GM23338 (cell line): ENCODE measurements around the gene STOM. TPM values are rescaled to one million over a fixed set of nuclear protein-coding genes. Genes with fewer than 3 reads are reported as not detected.

ENCODE experiments used
- ATAC-seq: fragments of 200-7000 bp; cut with Tn5 transposase; 3 replicates; pipeline ENCODE4 v1.9.1; 2020
- DNase-seq: peaks from one replicate; pipeline ENCODE4 v3.0.0-alpha.2; 2015; ENCODE audit warnings: low spot score
- H2AFZ ChIP-seq: fragments of 200-600 bp; sonication (generic); 2 replicates; pipeline ENCODE4 v1.8.0; 2016; ENCODE audit warnings: antibody characterized with exemption, mild to moderate bottlenecking, moderate library complexity
- H3F3A ChIP-seq: fragments of 200-600 bp; sonication (generic); replicated peaks from 2 replicates; pipeline ENCODE4 v1.8.0; 2017; ENCODE audit warnings: antibody characterized with exemption, mixed run types, low read depth
- H3K27ac ChIP-seq: fragments of 200-600 bp; sonication (generic); 2 replicates; pipeline ENCODE4 v1.6.1; 2016; ENCODE audit warnings: low read depth
- H3K27me3 ChIP-seq: fragments of 200-600 bp; sonication (generic); 2 replicates; pipeline ENCODE4 v1.8.0; 2016; ENCODE audit warnings: mild to moderate bottlenecking, mixed run types, moderate library complexity; ENCODE audit not compliant: insufficient read depth
- H3K36me3 ChIP-seq: fragments of 200-600 bp; sonication (generic); 2 replicates; pipeline ENCODE4 v1.8.0; 2016; ENCODE audit warnings: mild to moderate bottlenecking; ENCODE audit not compliant: insufficient read depth
- H3K4me1 ChIP-seq: fragments of 200-600 bp; sonication (generic); 2 replicates; pipeline ENCODE4 v1.8.0; 2016; ENCODE audit warnings: mild to moderate bottlenecking, moderate library complexity; ENCODE audit not compliant: insufficient read depth
- H3K4me2 ChIP-seq: fragments of 200-600 bp; sonication (generic); 2 replicates; pipeline ENCODE4 v1.7.1; 2017; ENCODE audit warnings: mixed run types
- H3K4me3 ChIP-seq: fragments of 200-600 bp; sonication (generic); 2 replicates; pipeline ENCODE4 v1.6.1; 2016; ENCODE audit warnings: mixed run types
- H3K79me2 ChIP-seq: fragments of 200-600 bp; sonication (generic); replicated peaks from 2 replicates; pipeline ENCODE4 v1.8.0; 2017; ENCODE audit warnings: mild to moderate bottlenecking; ENCODE audit not compliant: insufficient read depth
- H3K9me2 ChIP-seq: fragments of 200-600 bp; sonication (generic); 2 replicates; pipeline ENCODE4 v1.8.0; 2017; ENCODE audit not compliant: insufficient read depth
- H4K20me1 ChIP-seq: fragments of 200-600 bp; sonication (generic); replicated peaks from 2 replicates; pipeline ENCODE4 v1.8.0; 2017; ENCODE audit warnings: mild to moderate bottlenecking; ENCODE audit not compliant: insufficient read depth
- H3K27ac Mint-ChIP-seq: 2 replicates; pipeline ENCODE4 v1.8.0; 2020; ENCODE audit warnings: inconsistent platforms, mild to moderate bottlenecking, moderate library complexity, mixed read lengths
- H3K27me3 Mint-ChIP-seq: 3 replicates; pipeline ENCODE4 v1.8.0; 2022; ENCODE audit warnings: low read depth, mild to moderate bottlenecking, moderate library complexity, mixed read lengths, inconsistent platforms; ENCODE audit not compliant: insufficient read depth, poor library complexity
- H3K36me3 Mint-ChIP-seq: 3 replicates; pipeline ENCODE4 v1.8.0; 2021; ENCODE audit warnings: low read depth, mild to moderate bottlenecking, inconsistent platforms, moderate library complexity, mixed read lengths
- H3K4me1 Mint-ChIP-seq: 3 replicates; pipeline ENCODE4 v1.8.0; 2020; ENCODE audit warnings: mild to moderate bottlenecking, inconsistent platforms, mixed read lengths
- H3K4me3 Mint-ChIP-seq: 3 replicates; pipeline ENCODE4 v1.8.0; 2021; ENCODE audit warnings: moderate library complexity, mild to moderate bottlenecking, inconsistent platforms, mixed read lengths
- H3K9me3 Mint-ChIP-seq: 3 replicates; pipeline ENCODE4 v1.8.0; 2020; ENCODE audit warnings: moderate library complexity, mild to moderate bottlenecking, inconsistent platforms, mixed read lengths
- CTCF ChIP-seq, 2 experiments: fragments of 200-600 bp in 1 of 2; sonication (generic) in 1 of 2; conservative IDR thresholded peaks; 2 replicates each; pipeline versions ENCODE4 v1.5.1 to v1.6.1; 2016 to 2017; ENCODE audit warnings: antibody characterized with exemption in 2 of 2, low read depth in 2 of 2, mild to moderate bottlenecking in 2 of 2, moderate library complexity in 1 of 2
- EZH2 ChIP-seq: fragments of 200-600 bp; sonication (generic); IDR thresholded peaks from one replicate; pipeline ENCODE4 v1.8.0; 2017; ENCODE audit warnings: antibody characterized with exemption, mild to moderate bottlenecking, low read depth; ENCODE audit not compliant: unreplicated experiment
- EZH2phosphoT487 ChIP-seq: fragments of 200-600 bp; sonication (generic); IDR thresholded peaks from one replicate; pipeline ENCODE4 v1.8.1; 2018; ENCODE audit warnings: antibody characterized with exemption; ENCODE audit not compliant: unreplicated experiment
- JUNB ChIP-seq: IDR thresholded peaks from one replicate; pipeline ENCODE4 v1.6.1; 2016; ENCODE audit warnings: antibody characterized with exemption; ENCODE audit not compliant: unreplicated experiment
- REST ChIP-seq: IDR thresholded peaks from one replicate; pipeline ENCODE4 v1.6.1; 2018; ENCODE audit warnings: antibody characterized with exemption; ENCODE audit not compliant: unreplicated experiment
- ZNF114 ChIP-seq: fragments of 250-450 bp; sonication (Bioruptor Pico); IDR thresholded peaks from 2 replicates; pipeline ENCODE4 v1.5.0; 2020; ENCODE audit warnings: mild to moderate bottlenecking, moderate library complexity
- ZNF462 ChIP-seq: fragments of 250-450 bp; sonication (Bioruptor Pico); IDR thresholded peaks from 2 replicates; pipeline ENCODE4 v1.5.0; 2020; ENCODE audit warnings: mild to moderate bottlenecking, moderate library complexity
- polyA plus RNA-seq: library from polyadenylated mRNA; unstranded; fragments of >200 nt; fragmentation: Nextera tagmentation; extraction: Ambion mirVana; gene quantifications from 2 replicates; pipeline ENCODE4 v1.2.1, GENCODE V29; 2016
- total RNA-seq: library from RNA; depleted of rRNA; stranded (reverse); fragments of >200 nt; shearing (Covaris generic); gene quantifications from 2 replicates; pipeline ENCODE4 v1.2.3, GENCODE V29; 2014

STOM gene
- total and polyA plus RNA-seq, 2 experiments from 2014 or later, result 29.4 to 51.1 TPM

GRCh38 chr9:121310571-121310970, 59.5 kb downstream of the STOM start (continued):
- TF ChIP-seq EZH2, result no peak
- TF ChIP-seq REST, result no peak
- TF ChIP-seq ZNF114 (CRISPR knock-in tag), result no peak
- no peak for TF ChIP-seq JUNB
- TF ChIP-seq CTCF (conservative IDR thresholded peaks at IDR 0.05; ENCODE audit: low read depth in 2 of 2), result no peak

- no peak overlapping the region for H3K27ac ChIP-seq
- no peaks in the 10 kb centered on the region for H3K79me2 ChIP-seq
- peaks cover 24% of the 10 kb centered on the region; the same call in 2 of the 3 replicates for H3K36me3 Mint-ChIP-seq
- no peaks in the 10 kb centered on the region for H4K20me1 ChIP-seq
- ATAC-seq, result no peak
- TF ChIP-seq ZNF462 (CRISPR knock-in tag) (no peak), EZH2phosphoT487 (no peak)
- no peaks in the 10 kb centered on the region for H3K9me2 ChIP-seq
- H3K4me2 ChIP-seq, result no peak overlapping the region
- H3K4me3 Mint-ChIP-seq, result no peak overlapping the region
- 0 out of 2 replicates have a peak, but pooled peaks cover 6% of the 10 kb centered on the region for H3K4me1 ChIP-seq
- peaks cover under 1% of the 10 kb centered on the region; the same call in 2 of the 3 replicates for H3K4me1 Mint-ChIP-seq
- H3F3A ChIP-seq, result no peaks in the 10 kb centered on the region
- DNase-seq, result no peak
- no peak overlapping the region for H3K4me3 ChIP-seq
- peaks cover 3% of the 10 kb centered on the region; the same call in 1 of the 2 replicates for H3K36me3 ChIP-seq
- H3K27me3 ChIP-seq, result no peaks in the 10 kb centered on the region
- no peak overlapping the region for H2AFZ ChIP-seq
- H3K27me3 Mint-ChIP-seq, result peaks cover 2% of the 10 kb centered on the region
- H3K9me3 Mint-ChIP-seq, result no peaks in the 10 kb centered on the region
- H3K27ac Mint-ChIP-seq, result no peak overlapping the region
Observed at GRCh38 chr9:121309833-121310425, 60.1 kb downstream of the STOM start.
